Measurements from ENCODE around the gene PRKD3. TPM values are rescaled to one million over a fixed set of nuclear protein-coding genes. Genes with fewer than 3 reads are reported as not detected.

PRKD3 gene
- total RNA-seq, 1 donor from 2014 or later: 13.1 TPM

- ATAC-seq (peak; percentile 60), DNase-seq (ENCODE audit: low spot score) (no peak)
Observed at GRCh38 chr2:37343537-37344434, 19.2 kb upstream of the PRKD3 start.

GRCh38 chr2:37342591-37343220, 18.1 kb upstream of the PRKD3 start:
- ATAC-seq (no peak), DNase-seq (ENCODE audit: low spot score) (no peak)

- no peak for DNase-seq (ENCODE audit: low spot score)
Observed at GRCh38 chr2:37340637-37341036, 16.0 kb upstream of the PRKD3 start.

GRCh38 chr2:37338933-37339332, 14.3 kb upstream of the PRKD3 start:
- ATAC-seq: no peak
- DNase-seq (ENCODE audit: low spot score): no peak

More at GRCh38 chr2:37340637-37341036, 16.0 kb upstream of the PRKD3 start:
- no peak for ATAC-seq

GRCh38 chr2:37337620-37338280, 13.1 kb upstream of the PRKD3 start:
- no peak for DNase-seq (ENCODE audit: low spot score)

GRCh38 chr2:37335604-37336003, 11.0 kb upstream of the PRKD3 start:
- DNase-seq (ENCODE audit: low spot score): no peak
- no peak for ATAC-seq

More at GRCh38 chr2:37337620-37338280, 13.1 kb upstream of the PRKD3 start:
- ATAC-seq: no peak

GRCh38 chr2:37333256-37333655, 8.6 kb upstream of the PRKD3 start:
- no peak for DNase-seq (ENCODE audit: low spot score)
- ATAC-seq: no peak

GRCh38 chr2:37332560-37332959, 7.9 kb upstream of the PRKD3 start:
- no peak for ATAC-seq

GRCh38 chr2:37330681-37331080, 6.0 kb upstream of the PRKD3 start:
- no peak for DNase-seq (ENCODE audit: low spot score)
- no peak for ATAC-seq

More at GRCh38 chr2:37332560-37332959, 7.9 kb upstream of the PRKD3 start:
- DNase-seq (ENCODE audit: low spot score): no peak

GRCh38 chr2:37326866-37327634, 2.4 kb upstream of the PRKD3 start:
- ATAC-seq: no peak
- no peak for DNase-seq (ENCODE audit: low spot score)

GRCh38 chr2:37326285-37326684, 1.7 kb upstream of the PRKD3 start:
- ATAC-seq (peak; percentile 56), DNase-seq (ENCODE audit: low spot score) (peak; percentile 62)

- DNase-seq (ENCODE audit: low spot score) (peak; percentile 49), ATAC-seq (no peak)
Observed at GRCh38 chr2:37325625-37326071, 1.0 kb upstream of the PRKD3 start.

- DNase-seq (ENCODE audit: low spot score) (no peak), ATAC-seq (no peak)
Observed at GRCh38 chr2:37324536-37324785, 172 bp downstream of the PRKD3 start.

GRCh38 chr2:37323781-37324535, 675 bp downstream of the PRKD3 start:
- ATAC-seq (peak; percentile 29), DNase-seq (ENCODE audit: low spot score) (peak; percentile 58)

GRCh38 chr2:37323176-37323780, 1.4 kb downstream of the PRKD3 start:
- ATAC-seq (no peak), DNase-seq (ENCODE audit: low spot score) (no peak)

- no peak for ATAC-seq
- DNase-seq (ENCODE audit: low spot score): no peak
Observed at GRCh38 chr2:37322368-37322767, 2.3 kb downstream of the PRKD3 start.

- ATAC-seq (no peak), DNase-seq (ENCODE audit: low spot score) (no peak)
Observed at GRCh38 chr2:37321029-37321682, 3.5 kb downstream of the PRKD3 start.

GRCh38 chr2:37319754-37320609, 4.7 kb downstream of the PRKD3 start:
- DNase-seq (ENCODE audit: low spot score) (no peak), ATAC-seq (no peak)
